ENCODE data around the gene ILK. TPM values are rescaled to one million over a fixed set of nuclear protein-coding genes. Genes with fewer than 3 reads are reported as not detected.

The ILK gene
- total and polyA plus RNA-seq, 11 donors, result 177 to 288 (median 222) TPM

- WGBS, 4 donors, result 95 to 100% (median 98%) methylated on average over 4 of the region's 4 CpGs
- intact Hi-C loops (cut with DNase I), result no loop called here
- Histone ChIP-seq H3K9me3 (no peaks in the 10 kb centered on the region), H3K27me3 (no peaks in the 10 kb centered on the region), H3K27ac (no peak overlapping the region), H3K4me1 (peaks cover 0 to 17% (median 4%) of the 10 kb centered on the region in 12 donors), H3K4me3 (no peak overlapping the region), H3K36me3 (peaks cover 0 to 96% (median 77%) of the 10 kb centered on the region in 9 donors)
- ATAC-seq, result no peak
- TF ChIP-seq POLR2A (IDR thresholded peaks at IDR 0.05) (no peak), CTCF (IDR thresholded peaks at IDR 0.05) (no peak)
- no peak for DNase-seq
Observed at GRCh38 chr11:6628526-6628925, 25.0 kb downstream of the ILK start.

- H3K4me1 ChIP-seq, result peaks cover 0 to 27% (median 10%) of the 10 kb centered on the region in 12 donors
- ATAC-seq (no peak), DNase-seq (no peak)
- no peak overlapping the region for H3K27ac ChIP-seq
- H3K36me3 ChIP-seq, result peaks cover 0 to 94% (median 71%) of the 10 kb centered on the region in 9 donors
- H3K9me3 ChIP-seq, result no peaks in the 10 kb centered on the region
- intact Hi-C loops (cut with DNase I), result no loop called here
- TF ChIP-seq CTCF (IDR thresholded peaks at IDR 0.05) (no peak), POLR2A (IDR thresholded peaks at IDR 0.05) (no peak)
- WGBS, 4 donors, result 93 to 96% (median 95%) methylated on average over 22 to 24 of the region's 24 CpGs
- H3K4me3 ChIP-seq, result no peak overlapping the region
- no peaks in the 10 kb centered on the region for H3K27me3 ChIP-seq
Observed at GRCh38 chr11:6629573-6629891, 26.0 kb downstream of the ILK start.

GRCh38 chr11:6629892-6630631 is 26.5 kb downstream of the ILK start:
- ATAC-seq (no peak), DNase-seq (no peak)
- peaks cover 0 to 33% (median 14%) of the 10 kb centered on the region in 12 donors for H3K4me1 ChIP-seq
- intact Hi-C loops (cut with DNase I), result no loop called here
- no peaks in the 10 kb centered on the region for H3K9me3 ChIP-seq
- TF ChIP-seq CTCF (IDR thresholded peaks at IDR 0.05), result no peak
- no peak for TF ChIP-seq POLR2A (IDR thresholded peaks at IDR 0.05)
- 81 to 89% (median 81%) methylated on average over 63 to 102 of the region's 102 CpGs for WGBS, 4 donors
- no peak overlapping the region for H3K4me3 ChIP-seq
- H3K36me3 ChIP-seq, result peaks cover 0 to 89% (median 67%) of the 10 kb centered on the region in 9 donors
- no peak overlapping the region for H3K27ac ChIP-seq
- H3K27me3 ChIP-seq, result no peaks in the 10 kb centered on the region

GRCh38 chr11:6630632-6631291 is 27.2 kb downstream of the ILK start:
- 86 to 92% (median 88%) methylated on average over 26 to 28 of the region's 28 CpGs for WGBS, 4 donors
- DNase-seq, result no peak
- ATAC-seq, result no peak

More at GRCh38 chr11:6630632-6631291, 27.2 kb downstream of the ILK start:
- H3K27ac ChIP-seq, result no peak overlapping the region
- H3K27me3 ChIP-seq, result no peaks in the 10 kb centered on the region
- peaks cover 0 to 82% (median 60%) of the 10 kb centered on the region in 9 donors for H3K36me3 ChIP-seq
- H3K4me3 ChIP-seq, result no peak overlapping the region
- TF ChIP-seq CTCF (IDR thresholded peaks at IDR 0.05), result no peak
- no peak for TF ChIP-seq POLR2A (IDR thresholded peaks at IDR 0.05)
- H3K4me1 ChIP-seq, result peaks cover 0 to 40% (median 21%) of the 10 kb centered on the region in 12 donors
- intact Hi-C loops (cut with DNase I), result no loop called here
- H3K9me3 ChIP-seq, result no peaks in the 10 kb centered on the region

Data from heart left ventricle (tissue), 16 donors.